ENCODE data around the gene FOXO1.
"Not testable (repeated sequence)": the region's sequence is repeated elsewhere in the genome, so short reads cannot be mapped to it uniquely, and the experiment has no call there.

FOXO1 gene

GRCh38 chr13:40666045-40666932 is at the start of gene FOXO1:
Gene FOXO1 (minus strand): TSS chr13:40666641. CDS start chr13:40666212, 429 bp downstream.
- DNase-seq, result peak; percentile 85 to 94 (median 90)

GRCh38 chr13:40714433-40714832 is 48.0 kb upstream of the FOXO1 start:
- not testable (repeated sequence) for DNase-seq

GRCh38 chr13:40706439-40706838 is 40.0 kb upstream of the FOXO1 start:
- DNase-seq, result peak in 2 of 6 experiments; percentile 19 to 40

GRCh38 chr13:40697711-40698110 is 31.3 kb upstream of the FOXO1 start:
- DNase-seq, result no peak

- no peak for DNase-seq
Measured at GRCh38 chr13:40694426-40694825, 28.0 kb upstream of the FOXO1 start.

GRCh38 chr13:40692946-40693345 is 26.5 kb upstream of the FOXO1 start:
- no peak for DNase-seq

GRCh38 chr13:40688781-40689180 is 22.3 kb upstream of the FOXO1 start:
- DNase-seq, result no peak

GRCh38 chr13:40682449-40683240 is 16.2 kb upstream of the FOXO1 start:
- peak in 3 of 6 experiments; percentile 11 to 72 (median 50) for DNase-seq

GRCh38 chr13:40681341-40682146 is 15.1 kb upstream of the FOXO1 start:
- no peak for DNase-seq

- no peak for DNase-seq
Measured at GRCh38 chr13:40680659-40681323, 14.3 kb upstream of the FOXO1 start.

GRCh38 chr13:40679480-40679985 is 13.1 kb upstream of the FOXO1 start:
- no peak for DNase-seq

GRCh38 chr13:40677064-40677463 is 10.6 kb upstream of the FOXO1 start:
- no peak for DNase-seq

GRCh38 chr13:40676007-40676406 is 9.6 kb upstream of the FOXO1 start:
- no peak for DNase-seq

- DNase-seq, result no peak
Measured at GRCh38 chr13:40673414-40673813, 7.0 kb upstream of the FOXO1 start.

GRCh38 chr13:40672765-40673397 is 6.4 kb upstream of the FOXO1 start:
- DNase-seq, result no peak

- no peak for DNase-seq
Measured at GRCh38 chr13:40671956-40672764, 5.7 kb upstream of the FOXO1 start.

- no peak for DNase-seq
Measured at GRCh38 chr13:40670307-40670706, 3.9 kb upstream of the FOXO1 start.

GRCh38 chr13:40668335-40668734 is 1.9 kb upstream of the FOXO1 start:
- peak in 3 of 6 experiments; percentile 11 to 25 (median 17) for DNase-seq

GRCh38 chr13:40667622-40667978 is 1.2 kb upstream of the FOXO1 start:
- peak in 3 of 6 experiments; percentile 16 to 31 (median 30) for DNase-seq

GRCh38 chr13:40666933-40667621 is 636 bp upstream of the FOXO1 start:
- DNase-seq, result peak in 4 of 6 experiments; percentile 28 to 40 (median 34)
